ENCODE measurements around the gene CCDC159.
"Not testable (repeated sequence)": the region's sequence is repeated elsewhere in the genome, so short reads cannot be mapped to it uniquely, and the experiment has no call there.

The CCDC159 gene

GRCh38 chr19:11378319-11379189, 32.2 kb downstream of the CCDC159 start:
- Histone ChIP-seq H3K27me3 (ENCODE audit: control insufficient read depth in 2 of 2, insufficient read depth in 2 of 2, low read length in 2 of 2) (peaks cover 0 to 3% of the 10 kb centered on the region in 2 donors), H3K9ac (ENCODE audit: low read depth in 1 of 2, low read length in 2 of 2) (no peak overlapping the region), H3K36me3 (ENCODE audit: control insufficient read depth in 2 of 2, insufficient read depth in 2 of 2, low read length in 2 of 2) (no peaks in the 10 kb centered on the region), H3K4me3 (ENCODE audit: low read length in 2 of 2) (no peak overlapping the region), H3K9me3 (ENCODE audit: control insufficient read depth in 2 of 2, low read length in 2 of 2) (no peaks in the 10 kb centered on the region), H3K4me1 (ENCODE audit: control insufficient read depth in 2 of 2, insufficient read depth in 2 of 2, low read length in 2 of 2) (peaks cover 35 to 40% of the 10 kb centered on the region in 2 donors), H3K27ac (ENCODE audit: low read depth in 2 of 2, low read length in 2 of 2) (no peak overlapping the region)

GRCh38 chr19:11379269-11379845, 33.0 kb downstream of the CCDC159 start:
- not testable (repeated sequence) for H3K9ac ChIP-seq (ENCODE audit: low read depth in 1 of 2, low read length in 2 of 2); H3K27ac ChIP-seq (ENCODE audit: low read depth in 2 of 2, low read length in 2 of 2); H3K36me3 ChIP-seq (ENCODE audit: control insufficient read depth in 2 of 2, insufficient read depth in 2 of 2, low read length in 2 of 2); H3K27me3 ChIP-seq (ENCODE audit: control insufficient read depth in 2 of 2, insufficient read depth in 2 of 2, low read length in 2 of 2); H3K9me3 ChIP-seq (ENCODE audit: control insufficient read depth in 2 of 2, low read length in 2 of 2); H3K4me3 ChIP-seq (ENCODE audit: low read length in 2 of 2)
- peaks cover 32 to 37% of the 10 kb centered on the region in 2 donors for H3K4me1 ChIP-seq (ENCODE audit: control insufficient read depth in 2 of 2, insufficient read depth in 2 of 2, low read length in 2 of 2)

- no peak overlapping the region for H3K9ac ChIP-seq (ENCODE audit: low read depth in 1 of 2, low read length in 2 of 2)
- no peaks in the 10 kb centered on the region for H3K9me3 ChIP-seq (ENCODE audit: control insufficient read depth in 2 of 2, low read length in 2 of 2)
- peak overlapping the region; percentile 84 to 87 for H3K4me3 ChIP-seq (ENCODE audit: low read length in 2 of 2)
- H3K27me3 ChIP-seq (ENCODE audit: control insufficient read depth in 2 of 2, insufficient read depth in 2 of 2, low read length in 2 of 2): peaks cover 0 to 3% of the 10 kb centered on the region in 2 donors
- peaks cover 32 to 37% of the 10 kb centered on the region in 2 donors for H3K4me1 ChIP-seq (ENCODE audit: control insufficient read depth in 2 of 2, insufficient read depth in 2 of 2, low read length in 2 of 2)
- H3K27ac ChIP-seq (ENCODE audit: low read depth in 2 of 2, low read length in 2 of 2): no peak overlapping the region
- no peaks in the 10 kb centered on the region for H3K36me3 ChIP-seq (ENCODE audit: control insufficient read depth in 2 of 2, insufficient read depth in 2 of 2, low read length in 2 of 2)
These were observed 33.6 kb downstream of the CCDC159 start for GRCh38 chr19:11379857-11380350.

GRCh38 chr19:11380653-11381537, 34.6 kb downstream of the CCDC159 start:
- H3K9ac ChIP-seq (ENCODE audit: low read depth in 1 of 2, low read length in 2 of 2): peak overlapping the region; percentile 78 to 92
- H3K4me3 ChIP-seq (ENCODE audit: low read length in 2 of 2): peak overlapping the region; percentile 84 to 87
- H3K4me1 ChIP-seq (ENCODE audit: control insufficient read depth in 2 of 2, insufficient read depth in 2 of 2, low read length in 2 of 2): peaks cover 25 to 30% of the 10 kb centered on the region in 2 donors
- H3K36me3 ChIP-seq (ENCODE audit: control insufficient read depth in 2 of 2, insufficient read depth in 2 of 2, low read length in 2 of 2): no peaks in the 10 kb centered on the region
- H3K27ac ChIP-seq (ENCODE audit: low read depth in 2 of 2, low read length in 2 of 2): peak overlapping the region; percentile 81 to 85
- H3K27me3 ChIP-seq (ENCODE audit: control insufficient read depth in 2 of 2, insufficient read depth in 2 of 2, low read length in 2 of 2): peaks cover 0 to 3% of the 10 kb centered on the region in 2 donors
- no peaks in the 10 kb centered on the region for H3K9me3 ChIP-seq (ENCODE audit: control insufficient read depth in 2 of 2, low read length in 2 of 2)

- no peak overlapping the region for H3K27ac ChIP-seq (ENCODE audit: low read depth in 2 of 2, low read length in 2 of 2)
- H3K4me1 ChIP-seq (ENCODE audit: control insufficient read depth in 2 of 2, insufficient read depth in 2 of 2, low read length in 2 of 2): peaks cover 19 to 28% of the 10 kb centered on the region in 2 donors
- no peaks in the 10 kb centered on the region for H3K36me3 ChIP-seq (ENCODE audit: control insufficient read depth in 2 of 2, insufficient read depth in 2 of 2, low read length in 2 of 2)
- peak overlapping the region in 1 of 2 donors; percentile 16 for H3K9ac ChIP-seq (ENCODE audit: low read depth in 1 of 2, low read length in 2 of 2)
- peaks cover 0 to 3% of the 10 kb centered on the region in 2 donors for H3K27me3 ChIP-seq (ENCODE audit: control insufficient read depth in 2 of 2, insufficient read depth in 2 of 2, low read length in 2 of 2)
- peak overlapping the region in 1 of 2 donors; percentile 50 for H3K4me3 ChIP-seq (ENCODE audit: low read length in 2 of 2)
- no peaks in the 10 kb centered on the region for H3K9me3 ChIP-seq (ENCODE audit: control insufficient read depth in 2 of 2, low read length in 2 of 2)
These were observed 36.8 kb downstream of the CCDC159 start for GRCh38 chr19:11382898-11383705.

- peaks cover 19 to 28% of the 10 kb centered on the region in 2 donors for H3K4me1 ChIP-seq (ENCODE audit: control insufficient read depth in 2 of 2, insufficient read depth in 2 of 2, low read length in 2 of 2)
- peak overlapping the region; percentile 37 to 50 for H3K4me3 ChIP-seq (ENCODE audit: low read length in 2 of 2)
- H3K36me3 ChIP-seq (ENCODE audit: control insufficient read depth in 2 of 2, insufficient read depth in 2 of 2, low read length in 2 of 2): no peaks in the 10 kb centered on the region
- peak overlapping the region in 1 of 2 donors; percentile 16 for H3K9ac ChIP-seq (ENCODE audit: low read depth in 1 of 2, low read length in 2 of 2)
- H3K27ac ChIP-seq (ENCODE audit: low read depth in 2 of 2, low read length in 2 of 2): no peak overlapping the region
- peaks cover 0 to 3% of the 10 kb centered on the region in 2 donors for H3K27me3 ChIP-seq (ENCODE audit: control insufficient read depth in 2 of 2, insufficient read depth in 2 of 2, low read length in 2 of 2)
- no peaks in the 10 kb centered on the region for H3K9me3 ChIP-seq (ENCODE audit: control insufficient read depth in 2 of 2, low read length in 2 of 2)
These were observed 37.4 kb downstream of the CCDC159 start for GRCh38 chr19:11383706-11384048.

GRCh38 chr19:11384778-11385129, 38.4 kb downstream of the CCDC159 start:
- H3K4me3 ChIP-seq (ENCODE audit: low read length in 2 of 2): no peak overlapping the region
- H3K27me3 ChIP-seq (ENCODE audit: control insufficient read depth in 2 of 2, insufficient read depth in 2 of 2, low read length in 2 of 2): peaks cover 0 to 3% of the 10 kb centered on the region in 2 donors
- H3K27ac ChIP-seq (ENCODE audit: low read depth in 2 of 2, low read length in 2 of 2): no peak overlapping the region
- no peaks in the 10 kb centered on the region for H3K36me3 ChIP-seq (ENCODE audit: control insufficient read depth in 2 of 2, insufficient read depth in 2 of 2, low read length in 2 of 2)
- no peak overlapping the region for H3K9ac ChIP-seq (ENCODE audit: low read depth in 1 of 2, low read length in 2 of 2)
- H3K9me3 ChIP-seq (ENCODE audit: control insufficient read depth in 2 of 2, low read length in 2 of 2): no peaks in the 10 kb centered on the region
- peaks cover 19 to 28% of the 10 kb centered on the region in 2 donors for H3K4me1 ChIP-seq (ENCODE audit: control insufficient read depth in 2 of 2, insufficient read depth in 2 of 2, low read length in 2 of 2)

GRCh38 chr19:11387162-11388034, 41.1 kb downstream of the CCDC159 start:
- Histone ChIP-seq H3K36me3 (ENCODE audit: control insufficient read depth in 2 of 2, insufficient read depth in 2 of 2, low read length in 2 of 2) (no peaks in the 10 kb centered on the region), H3K27me3 (ENCODE audit: control insufficient read depth in 2 of 2, insufficient read depth in 2 of 2, low read length in 2 of 2) (no peaks in the 10 kb centered on the region), H3K27ac (ENCODE audit: low read depth in 2 of 2, low read length in 2 of 2) (no peak overlapping the region), H3K4me1 (ENCODE audit: control insufficient read depth in 2 of 2, insufficient read depth in 2 of 2, low read length in 2 of 2) (peaks cover 5 to 12% of the 10 kb centered on the region in 2 donors), H3K9me3 (ENCODE audit: control insufficient read depth in 2 of 2, low read length in 2 of 2) (no peaks in the 10 kb centered on the region), H3K4me3 (ENCODE audit: low read length in 2 of 2) (no peak overlapping the region), H3K9ac (ENCODE audit: low read depth in 1 of 2, low read length in 2 of 2) (no peak overlapping the region)

GRCh38 chr19:11390359-11390758, 44.0 kb downstream of the CCDC159 start:
- H3K27ac ChIP-seq (ENCODE audit: low read depth in 2 of 2, low read length in 2 of 2): no peak overlapping the region

More at GRCh38 chr19:11390359-11390758, 44.0 kb downstream of the CCDC159 start:
- H3K36me3 ChIP-seq (ENCODE audit: control insufficient read depth in 2 of 2, insufficient read depth in 2 of 2, low read length in 2 of 2): no peaks in the 10 kb centered on the region
- no peak overlapping the region for H3K9ac ChIP-seq (ENCODE audit: low read depth in 1 of 2, low read length in 2 of 2)
- no peak overlapping the region for H3K4me3 ChIP-seq (ENCODE audit: low read length in 2 of 2)
- no peaks in the 10 kb centered on the region for H3K4me1 ChIP-seq (ENCODE audit: control insufficient read depth in 2 of 2, insufficient read depth in 2 of 2, low read length in 2 of 2)
- H3K27me3 ChIP-seq (ENCODE audit: control insufficient read depth in 2 of 2, insufficient read depth in 2 of 2, low read length in 2 of 2): no peaks in the 10 kb centered on the region
- H3K9me3 ChIP-seq (ENCODE audit: control insufficient read depth in 2 of 2, low read length in 2 of 2): no peaks in the 10 kb centered on the region
